HUES64 (cell line): ENCODE results near the gene HDAC10.

Experiments
- H3K27ac ChIP-seq: 2 replicates; pipeline ENCODE4 v1.7.0; 2013; ENCODE audit warnings: low read depth, low read length, inconsistent platforms
- H3K27me3 ChIP-seq: 2 replicates; pipeline ENCODE4 v1.6.1; 2013; ENCODE audit warnings: mild to moderate bottlenecking, low read length; ENCODE audit not compliant: insufficient read depth
- H3K36me3 ChIP-seq: 2 replicates; pipeline ENCODE4 v1.6.1; 2013; ENCODE audit warnings: mild to moderate bottlenecking, low read length; ENCODE audit not compliant: insufficient read depth
- H3K4me1 ChIP-seq: 2 replicates; pipeline ENCODE4 v1.6.1; 2013; ENCODE audit warnings: mild to moderate bottlenecking, low read length, moderate library complexity; ENCODE audit not compliant: insufficient read depth
- H3K4me3 ChIP-seq: 2 replicates; pipeline ENCODE4 v1.5.1; 2013; ENCODE audit warnings: mild to moderate bottlenecking, low read length, moderate library complexity
- H3K9ac ChIP-seq: 2 replicates; pipeline ENCODE4 v1.6.1; 2013; ENCODE audit warnings: mild to moderate bottlenecking, low read depth, low read length
- H3K9me3 ChIP-seq: 2 replicates; pipeline ENCODE4 v1.6.1; 2013; ENCODE audit warnings: low read depth, low read length; ENCODE audit not compliant: insufficient read depth
- WGBS: fragments of 150-250, 120-280 bp; methylation state at CpG from one replicate; pipeline ENCODE4 v1.1.7; 2013; ENCODE audit warnings: missing lambda C conversion rate; 5-methylcytosine and 5-hydroxymethylcytosine counted together

HDAC10 gene

DNA sequence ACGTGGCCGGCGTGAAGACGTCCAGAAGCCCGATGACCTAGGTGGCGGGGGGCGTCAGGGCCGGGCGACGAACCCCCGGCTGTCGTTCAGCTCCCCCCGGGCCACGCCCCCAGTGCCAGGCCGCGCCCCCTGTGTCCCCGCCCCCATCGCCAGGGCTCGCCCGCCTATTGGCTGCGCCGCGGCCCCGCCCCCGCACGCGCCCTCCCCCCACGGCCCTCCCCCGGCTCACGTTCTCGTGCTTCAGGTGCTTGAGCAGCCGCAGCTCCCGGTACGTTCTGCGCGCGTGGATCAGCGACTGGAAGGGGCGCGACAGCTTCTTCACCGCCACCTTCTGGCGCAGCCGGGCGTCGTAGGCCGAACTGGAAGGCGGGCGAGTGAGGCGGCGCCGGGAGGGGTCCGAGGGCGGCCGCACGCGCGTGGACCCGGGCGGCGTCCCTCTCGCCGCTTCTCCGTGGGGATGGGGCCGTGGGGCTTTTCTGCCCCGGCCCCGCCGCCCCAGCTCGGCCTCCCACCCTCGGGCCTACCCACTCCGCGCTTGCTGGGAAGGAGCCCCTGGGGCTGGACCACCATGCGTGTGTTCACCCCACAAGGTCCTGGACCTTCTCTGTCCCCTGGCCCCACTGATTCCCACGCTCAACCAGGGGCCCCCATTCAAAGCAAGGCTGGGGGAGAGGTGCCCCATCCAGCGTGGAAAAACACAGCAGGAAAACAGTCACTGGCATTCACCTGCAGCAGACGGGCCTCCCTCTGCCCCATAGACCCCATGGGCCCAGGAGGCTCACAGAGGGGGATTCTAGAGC, 16.7 kb upstream of the HDAC10 start:
- Histone ChIP-seq H3K9ac (no peak overlapping the region), H3K27ac (no peak overlapping the region), H3K4me1 (peaks cover 3% of the 10 kb centered on the region; the same call in 1 of the 2 replicates), H3K9me3 (no peaks in the 10 kb centered on the region), H3K27me3 (peaks cover 67% of the 10 kb centered on the region), H3K36me3 (no peaks in the 10 kb centered on the region), H3K4me3 (0 out of 2 replicates have a peak overlapping the region, but pooled peaks have one; percentile 21)
- 76% methylated on average over 75 of the region's 75 CpGs for WGBS

DNA sequence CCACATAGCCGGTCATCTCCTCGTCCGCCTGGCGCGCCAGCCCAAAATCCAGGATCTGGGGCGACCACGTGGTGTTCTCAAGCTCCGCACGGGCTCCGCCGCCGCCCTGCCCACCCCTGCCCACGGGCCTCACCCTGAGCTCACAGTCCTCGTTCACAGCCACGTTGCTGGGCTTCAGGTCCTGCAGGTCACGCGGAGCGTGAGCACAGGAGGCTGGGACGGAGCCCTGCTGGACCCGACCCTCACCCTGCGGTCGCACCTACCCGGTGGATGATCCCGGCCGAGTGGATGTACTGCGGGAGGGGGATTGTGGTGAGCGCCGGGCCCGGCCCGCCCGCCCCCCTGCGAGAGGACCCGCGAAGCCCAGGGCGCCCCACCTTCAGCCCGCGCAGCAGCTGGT, 15.9 kb upstream of the HDAC10 start:
- no peak overlapping the region for H3K27ac ChIP-seq
- no peaks in the 10 kb centered on the region for H3K9me3 ChIP-seq
- no peak overlapping the region for H3K4me3 ChIP-seq
- WGBS, result 93% methylated on average over 37 of the region's 37 CpGs
- H3K9ac ChIP-seq, result no peak overlapping the region
- H3K36me3 ChIP-seq, result no peaks in the 10 kb centered on the region
- H3K27me3 ChIP-seq, result peaks cover 75% of the 10 kb centered on the region
- peaks cover 3% of the 10 kb centered on the region; the same call in 1 of the 2 replicates for H3K4me1 ChIP-seq

DNA sequence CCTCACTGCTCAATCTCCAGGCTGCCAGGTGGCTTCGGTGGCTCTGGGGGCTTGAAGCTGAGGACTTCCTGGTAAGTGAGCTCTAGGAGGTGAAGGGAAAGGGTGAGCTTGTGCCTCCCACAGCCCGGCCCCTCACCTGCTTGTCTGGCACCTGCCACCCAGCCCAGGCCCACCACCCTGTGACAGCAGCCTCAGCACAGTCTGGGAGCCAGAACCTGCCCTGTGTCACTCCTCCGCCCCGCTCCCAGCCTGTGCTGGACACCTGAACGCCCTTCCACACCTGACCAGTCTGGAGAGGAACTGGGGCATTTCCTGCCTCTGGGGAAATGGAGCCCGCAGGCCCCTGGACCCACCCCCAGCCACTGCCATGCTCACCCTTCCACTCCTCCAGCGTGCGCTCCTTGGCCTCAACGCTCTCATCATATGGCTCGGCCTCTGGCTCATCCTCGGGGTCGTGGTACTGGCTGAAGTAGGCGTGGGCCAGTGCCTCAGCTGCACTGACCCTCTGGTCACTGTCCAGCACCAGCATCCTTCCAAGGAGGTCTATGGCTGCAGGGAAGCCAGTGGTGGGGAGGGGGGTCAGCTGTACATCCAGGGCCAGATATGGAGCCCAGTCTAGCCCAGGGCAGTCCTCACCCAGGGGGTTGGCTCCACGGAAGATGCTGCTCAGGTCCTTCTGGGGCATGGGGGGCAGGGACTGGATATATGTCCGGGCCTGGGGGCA, 14.0 kb upstream of the HDAC10 start:
- Histone ChIP-seq H3K27me3 (peaks cover 74% of the 10 kb centered on the region), H3K4me1 (no peaks in the 10 kb centered on the region), H3K27ac (no peak overlapping the region), H3K36me3 (no peaks in the 10 kb centered on the region), H3K9ac (no peak overlapping the region), H3K4me3 (no peak overlapping the region), H3K9me3 (no peaks in the 10 kb centered on the region)
- WGBS, result 88% methylated on average over 15 of the region's 15 CpGs

DNA sequence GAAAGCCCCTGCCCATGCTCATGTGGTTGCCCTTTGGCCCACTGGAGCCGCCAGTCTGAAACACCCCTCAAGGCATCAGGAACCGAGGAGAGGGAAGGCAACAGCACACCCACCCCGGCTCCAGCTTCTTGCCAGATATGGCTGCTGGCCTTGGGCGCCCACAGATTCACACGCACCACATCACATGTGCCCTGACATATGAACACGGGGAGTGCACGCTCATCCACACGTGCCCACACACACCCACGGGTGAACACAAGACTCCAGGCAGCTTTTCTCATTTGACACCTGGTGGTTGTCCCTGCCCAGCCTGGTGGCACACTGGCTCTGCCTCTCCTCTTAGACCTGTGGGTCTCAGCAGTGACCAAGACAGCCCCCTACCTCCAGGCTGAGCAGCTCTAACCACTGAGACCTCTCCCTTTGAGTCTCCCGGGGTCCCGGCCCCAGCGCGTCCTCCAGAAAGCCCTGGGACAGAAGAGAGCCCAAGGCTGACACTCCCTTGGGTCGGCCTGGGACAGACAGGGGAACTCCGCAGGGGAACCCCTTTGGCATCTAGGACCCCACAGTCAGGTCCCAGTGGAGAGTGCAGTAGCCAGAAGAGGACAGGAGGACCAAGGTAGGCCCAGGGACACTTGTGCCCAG, 13.2 kb upstream of the HDAC10 start:
- Histone ChIP-seq H3K9me3 (no peaks in the 10 kb centered on the region), H3K9ac (no peak overlapping the region), H3K27ac (no peak overlapping the region), H3K4me1 (no peaks in the 10 kb centered on the region), H3K36me3 (no peaks in the 10 kb centered on the region), H3K27me3 (peaks cover 66% of the 10 kb centered on the region), H3K4me3 (no peak overlapping the region)
- 90% methylated on average over 15 of the region's 15 CpGs for WGBS

DNA sequence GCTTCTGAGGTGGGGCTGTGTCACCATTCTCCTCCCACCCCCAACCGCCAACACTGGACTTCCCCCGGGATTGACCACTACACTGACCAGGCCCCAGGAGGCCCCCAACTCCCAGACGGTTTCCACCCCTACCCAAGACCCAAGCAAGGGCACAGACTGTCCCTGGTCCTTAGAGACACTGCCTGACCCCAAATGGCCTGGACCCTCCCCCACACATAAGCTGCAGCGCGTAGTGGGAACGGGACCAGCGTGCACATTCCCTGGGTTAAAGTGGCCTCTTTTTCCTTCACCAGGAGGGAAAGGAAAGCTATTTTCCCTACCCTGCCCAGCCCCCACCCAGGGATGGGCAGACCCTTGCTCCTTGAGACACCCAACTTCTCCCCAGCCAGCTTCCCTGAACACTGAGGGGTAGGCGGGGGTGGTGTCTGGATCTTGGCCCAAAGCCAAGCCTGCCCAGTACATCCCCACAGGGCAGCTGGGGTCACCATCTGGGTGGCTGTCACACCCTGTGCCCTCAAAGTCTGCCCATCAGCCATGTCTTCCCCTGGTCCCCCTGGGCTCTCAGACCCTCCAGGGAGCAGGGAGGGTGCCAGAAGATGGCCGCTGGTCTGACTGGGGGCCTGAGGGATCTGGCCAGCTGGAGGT, 12.0 kb upstream of the HDAC10 start:
- Histone ChIP-seq H3K4me1 (no peaks in the 10 kb centered on the region), H3K9me3 (no peaks in the 10 kb centered on the region), H3K9ac (no peak overlapping the region), H3K27ac (no peak overlapping the region), H3K36me3 (no peaks in the 10 kb centered on the region), H3K27me3 (peaks cover 55% of the 10 kb centered on the region), H3K4me3 (no peak overlapping the region)
- WGBS, result 85% methylated on average over 9 of the region's 9 CpGs

DNA sequence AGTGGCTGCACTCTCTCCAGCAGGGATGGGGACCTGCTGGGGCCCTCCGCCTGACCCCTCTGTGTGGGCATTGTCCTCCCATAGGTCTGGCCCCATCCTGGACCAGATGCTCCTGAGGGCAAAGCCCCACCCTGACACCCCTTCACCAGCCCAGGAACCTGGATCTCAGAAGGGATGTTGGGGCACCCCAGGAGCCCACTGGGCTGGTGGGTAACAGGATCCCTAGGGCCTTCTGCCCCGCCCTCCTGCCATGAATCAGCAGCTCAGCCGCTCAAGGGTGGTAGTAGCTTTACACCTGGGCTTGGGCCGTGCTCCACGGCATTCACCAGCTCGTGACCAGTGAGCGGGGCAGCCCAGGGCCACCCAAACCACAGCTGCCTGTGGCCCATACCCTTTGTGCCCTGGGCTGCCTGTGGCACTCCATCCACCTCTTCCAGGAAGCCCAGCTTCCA, 11.4 kb upstream of the HDAC10 start:
- 64% methylated on average over 7 of the region's 7 CpGs for WGBS
- no peak overlapping the region for H3K27ac ChIP-seq
- H3K27me3 ChIP-seq, result peaks cover 50% of the 10 kb centered on the region
- no peak overlapping the region for H3K9ac ChIP-seq
- H3K4me1 ChIP-seq, result no peaks in the 10 kb centered on the region
- no peaks in the 10 kb centered on the region for H3K9me3 ChIP-seq
- H3K36me3 ChIP-seq, result no peaks in the 10 kb centered on the region
- no peak overlapping the region for H3K4me3 ChIP-seq

DNA sequence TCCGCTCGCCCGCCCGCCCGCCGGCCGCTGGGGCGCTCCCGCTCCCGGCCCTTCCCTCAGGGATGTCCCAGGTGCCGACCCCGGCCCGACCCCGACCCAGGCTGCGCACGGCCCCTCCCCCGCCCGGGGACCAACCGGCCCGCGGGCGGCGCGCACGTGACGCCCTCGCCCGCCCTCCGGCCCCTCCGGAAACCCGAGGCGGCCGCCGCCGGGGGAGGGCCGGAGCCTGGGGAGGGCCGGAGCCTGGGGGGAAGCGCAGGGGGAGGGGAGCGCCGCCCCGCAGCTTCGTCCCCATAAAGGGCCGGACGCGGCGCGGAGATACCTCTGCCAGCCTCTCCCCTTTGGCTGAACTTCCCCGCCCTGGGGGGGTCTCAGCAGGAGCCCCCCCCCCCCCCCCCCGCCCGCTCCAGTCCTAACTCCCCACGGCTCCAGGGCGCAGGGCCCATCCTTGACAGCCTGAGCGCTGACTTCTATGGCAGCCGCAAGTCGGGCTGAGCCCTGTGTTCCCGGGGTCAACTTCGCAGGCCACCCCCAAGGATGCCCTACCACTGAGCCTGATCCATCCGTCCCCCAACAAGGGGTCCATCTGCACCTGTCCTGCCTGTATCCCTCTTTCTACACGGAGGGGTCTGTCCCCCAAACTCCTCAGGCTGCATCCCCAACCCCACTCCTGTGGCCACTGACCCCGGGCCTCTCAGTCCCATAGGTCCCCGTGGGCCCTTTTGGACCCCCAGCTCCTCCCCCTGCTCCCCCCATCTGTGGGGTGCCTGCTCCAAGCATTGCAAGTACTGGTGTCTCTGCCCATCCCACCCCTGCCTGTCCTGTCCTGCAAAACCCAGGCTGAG, 10.8 kb upstream of the HDAC10 start, which contains the start of gene MAPK12:
Gene MAPK12 (minus strand): TSS at position 69 of the 845 bp plus-strand sequence. CDS start 174 bp downstream, outside the sequence.
- Histone ChIP-seq H3K27me3 (peaks cover 44% of the 10 kb centered on the region), H3K36me3 (no peaks in the 10 kb centered on the region), H3K27ac (no peak within 1 kb of the TSS), H3K9ac (peak within 1 kb of the TSS; percentile 55; the same call in 1 of the 2 replicates), H3K4me3 (peak within 1 kb of the TSS; percentile 60), H3K4me1 (no peaks in the 10 kb centered on the region), H3K9me3 (no peaks in the 10 kb centered on the region)
- WGBS, result 4% methylated on average over 61 of the region's 61 CpGs

DNA sequence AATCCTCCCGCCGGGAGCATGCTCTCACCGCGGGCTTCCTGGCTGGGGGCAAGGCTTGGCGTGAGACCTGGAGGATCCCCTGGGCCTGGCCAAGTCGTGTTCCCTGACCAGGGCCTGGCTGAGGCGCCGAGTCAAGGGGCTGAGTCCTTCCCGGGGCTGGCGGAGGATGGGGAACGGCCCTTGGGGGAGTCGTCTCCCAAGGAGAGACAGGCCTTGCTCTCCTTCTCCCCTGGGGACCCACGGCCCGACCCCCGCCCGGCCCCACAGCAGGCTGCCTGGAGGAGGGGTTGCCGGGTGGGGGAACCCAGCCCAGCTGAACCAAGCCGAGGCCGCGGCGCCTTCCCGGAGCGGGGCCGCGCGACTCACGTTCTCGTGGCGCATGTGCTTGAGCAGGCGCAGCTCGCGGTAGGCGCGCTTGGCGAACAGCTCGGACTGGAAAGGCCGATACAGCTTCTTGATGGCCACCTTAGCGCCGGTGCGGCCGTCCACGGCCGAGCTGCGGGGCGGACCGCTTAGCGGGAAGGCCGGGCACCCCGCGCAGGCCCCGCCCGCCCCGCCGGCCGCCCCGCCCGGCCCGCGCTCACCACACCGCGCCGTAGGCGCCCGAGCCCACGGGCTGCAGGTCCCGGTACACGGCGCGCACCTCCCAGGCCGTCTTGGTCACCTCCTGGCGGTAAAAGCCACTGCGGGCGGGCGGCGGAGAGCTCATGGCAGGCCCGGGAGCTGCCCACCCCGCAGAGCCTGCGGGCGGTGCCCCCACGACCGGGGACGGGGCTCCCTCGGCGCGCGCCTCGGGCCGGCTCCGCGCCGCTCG, 9.9 kb upstream of the HDAC10 start:
- Histone ChIP-seq H3K4me3 (peak overlapping the region; percentile 60), H3K4me1 (no peaks in the 10 kb centered on the region), H3K9ac (peak overlapping the region; percentile 55; the same call in 1 of the 2 replicates), H3K27me3 (peaks cover 36% of the 10 kb centered on the region), H3K27ac (no peak overlapping the region), H3K36me3 (no peaks in the 10 kb centered on the region), H3K9me3 (no peaks in the 10 kb centered on the region)
- under 1% methylated on average over 92 of the region's 92 CpGs for WGBS

DNA sequence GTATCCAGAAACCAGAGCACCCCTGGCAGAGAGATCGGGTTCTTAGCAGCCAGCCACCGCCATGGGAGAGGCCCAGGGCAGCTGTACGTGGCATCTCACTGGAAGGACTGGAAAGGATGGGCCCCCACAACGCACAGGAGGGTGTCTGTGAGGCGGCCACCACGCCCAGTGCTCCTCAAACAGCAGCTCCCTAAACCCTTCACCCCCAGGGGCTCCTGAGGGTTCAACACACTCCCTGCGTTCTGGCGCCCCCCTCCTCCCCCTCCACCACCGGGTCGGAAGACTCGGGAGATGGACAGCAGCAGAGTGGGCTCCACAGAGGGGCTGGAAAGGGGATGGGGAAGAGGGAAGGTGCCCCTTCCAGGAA, 9.4 kb upstream of the HDAC10 start:
- H3K4me1 ChIP-seq, result no peaks in the 10 kb centered on the region
- no peaks in the 10 kb centered on the region for H3K9me3 ChIP-seq
- H3K9ac ChIP-seq, result peak overlapping the region; percentile 55; the same call in 1 of the 2 replicates
- WGBS, result 51% methylated on average over 7 of the region's 11 CpGs
- no peak overlapping the region for H3K27ac ChIP-seq
- no peaks in the 10 kb centered on the region for H3K36me3 ChIP-seq
- H3K4me3 ChIP-seq, result peak overlapping the region; percentile 60
- peaks cover 34% of the 10 kb centered on the region for H3K27me3 ChIP-seq
